Caco-2 (cell line): Measurements from ENCODE around the gene ALPK3. TPM values are rescaled to one million over a fixed set of nuclear protein-coding genes. Genes with fewer than 3 reads are reported as not detected.

Experiments
- BruUV-seq: library from RNA; stranded (reverse); fragments of 400-500 nt; replicated peaks from 2 replicates; lab custom pipeline; 2021; lab: Mats Ljungman, UMichigan
- CTCF ChIA-PET: fragments of 300-600 bp; sonication (Branson Sonifier 250); formaldehyde crosslinking; loops from one replicate; lab custom pipeline; 2022; ENCODE audit warnings: antibody characterized with exemption; lab: Charles Lee
- POLR2A ChIA-PET: fragments of 300-600 bp; sonication (Branson Sonifier 250); formaldehyde crosslinking; loops from one replicate; lab custom pipeline; 2022; ENCODE audit warnings: antibody characterized with exemption; lab: Charles Lee
- DNase-seq, 2 experiments: peaks; one replicate each; pipeline versions ENCODE4 v3.0.0 to v3.0.0-alpha.2; 2020 to 2022
- H3K27me3 ChIP-seq: replicated peaks from 2 replicates; pipeline ENCODE4 v1.6.0; 2011; ENCODE audit warnings: low read length; ENCODE audit not compliant: control insufficient read depth, insufficient read depth
- H3K36me3 ChIP-seq: 2 replicates; pipeline ENCODE4 v1.5.1; 2011; ENCODE audit warnings: low read length; ENCODE audit not compliant: control insufficient read depth, insufficient read depth
- H3K4me1 ChIP-seq: fragments of 250-450 bp; sonication (Bioruptor Pico); 2 replicates; pipeline ENCODE4 v1.5.1; 2020; ENCODE audit warnings: mild to moderate bottlenecking
- H3K4me3 ChIP-seq: 2 replicates; pipeline ENCODE4 v1.5.1; 2011; ENCODE audit warnings: low read depth, mild to moderate bottlenecking, control low read depth, low read length
- H3K9me3 ChIP-seq: fragments of 250-450 bp; sonication (Bioruptor Pico); 2 replicates; pipeline ENCODE4 v1.5.1; 2020; ENCODE audit warnings: mild to moderate bottlenecking, moderate library complexity
- H3K27ac Mint-ChIP-seq: one replicate; pipeline ENCODE4 v1.8.0; 2022; ENCODE audit warnings: mixed read lengths; ENCODE audit not compliant: unreplicated experiment
- H3K27me3 Mint-ChIP-seq: one replicate; pipeline ENCODE4 v1.8.0; 2022; ENCODE audit warnings: mixed read lengths; ENCODE audit not compliant: insufficient read depth, unreplicated experiment
- H3K36me3 Mint-ChIP-seq: one replicate; pipeline ENCODE4 v1.8.0; 2022; ENCODE audit warnings: mild to moderate bottlenecking, mixed read lengths; ENCODE audit not compliant: insufficient read depth, unreplicated experiment
- H3K4me1 Mint-ChIP-seq: one replicate; pipeline ENCODE4 v1.8.0; 2022; ENCODE audit warnings: low read depth, mixed read lengths; ENCODE audit not compliant: unreplicated experiment
- H3K4me3 Mint-ChIP-seq: one replicate; pipeline ENCODE4 v1.8.0; 2022; ENCODE audit warnings: mild to moderate bottlenecking, moderate library complexity, mixed read lengths; ENCODE audit not compliant: unreplicated experiment
- H3K9me3 Mint-ChIP-seq: one replicate; pipeline ENCODE4 v1.8.0; 2022; ENCODE audit warnings: mixed read lengths; ENCODE audit not compliant: unreplicated experiment
- intact Hi-C: fragments of 100-400 bp; cut with micrococcal nuclease; formaldehyde crosslinking; loops from one replicate; pipeline ENCODE4 v1.10.0; 2022; ENCODE audit not compliant: unreplicated experiment
- total RNA-seq: library from RNA; stranded (reverse); gene quantifications from 2 replicates; pipeline ENCODE4 v1.2.3, GENCODE V29; 2022
- TF ChIP-seq, protein P1 (sequence below), 2 experiments: fragments of 200-600 bp in 1 of 2; IDR thresholded peaks; 1 replicate in 1 of 2; 2 replicates in 1 of 2; pipeline versions ENCODE4 v1.5.1 to v1.8.0; 2011 to 2022; ENCODE audit warnings: antibody characterized with exemption in 1 of 2, control low read depth in 1 of 2, inconsistent platforms in 1 of 2, low read depth in 1 of 2, low read length in 1 of 2, mild to moderate bottlenecking in 1 of 2, moderate library complexity in 1 of 2; ENCODE audit not compliant: insufficient read depth in 1 of 2, severe bottlenecking in 1 of 2, unreplicated experiment in 1 of 2

The ALPK3 gene
- total RNA-seq, 1 experiment from 2014 or later, result 0.43 TPM

DNA sequence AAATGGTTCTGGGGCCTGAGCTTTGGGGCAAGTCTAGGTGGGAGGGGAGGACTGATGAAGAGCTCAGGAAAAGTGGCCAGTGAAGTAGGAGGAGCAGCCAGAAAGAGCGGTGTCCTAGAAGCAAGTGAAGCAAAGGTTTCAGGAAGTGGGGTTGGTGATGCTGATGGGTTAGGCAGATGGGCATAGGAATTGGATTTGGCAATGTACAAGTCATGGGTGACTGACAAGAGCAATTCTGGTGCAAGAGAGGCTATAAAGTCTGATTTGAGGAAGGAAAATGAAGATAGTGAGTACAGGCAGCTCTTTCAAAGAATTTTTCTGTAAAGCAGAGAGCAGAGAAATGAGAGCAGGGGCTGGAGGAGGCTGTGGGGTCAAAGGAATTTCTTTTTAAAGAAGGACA is 19.7 kb downstream of the ALPK3 start:
- BruUV-seq, result no TSS peak
- ChIA-PET POLR2A (no interaction called here), CTCF (no interaction called here)
- Histone ChIP-seq H3K36me3 (no peaks in the 10 kb centered on the region), H3K9me3 (no peaks in the 10 kb centered on the region), H3K27me3 (no peaks in the 10 kb centered on the region; the same call in 1 of the 2 replicates), H3K4me1 (no peaks in the 10 kb centered on the region), H3K4me3 (no peak overlapping the region)
- Mint-ChIP-seq H3K27me3 (peaks cover 5% of the 10 kb centered on the region), H3K4me1 (no peaks in the 10 kb centered on the region), H3K4me3 (no peak overlapping the region), H3K36me3 (no peaks in the 10 kb centered on the region), H3K27ac (no peak overlapping the region), H3K9me3 (no peaks in the 10 kb centered on the region)
- TF ChIP-seq, protein P1, sequence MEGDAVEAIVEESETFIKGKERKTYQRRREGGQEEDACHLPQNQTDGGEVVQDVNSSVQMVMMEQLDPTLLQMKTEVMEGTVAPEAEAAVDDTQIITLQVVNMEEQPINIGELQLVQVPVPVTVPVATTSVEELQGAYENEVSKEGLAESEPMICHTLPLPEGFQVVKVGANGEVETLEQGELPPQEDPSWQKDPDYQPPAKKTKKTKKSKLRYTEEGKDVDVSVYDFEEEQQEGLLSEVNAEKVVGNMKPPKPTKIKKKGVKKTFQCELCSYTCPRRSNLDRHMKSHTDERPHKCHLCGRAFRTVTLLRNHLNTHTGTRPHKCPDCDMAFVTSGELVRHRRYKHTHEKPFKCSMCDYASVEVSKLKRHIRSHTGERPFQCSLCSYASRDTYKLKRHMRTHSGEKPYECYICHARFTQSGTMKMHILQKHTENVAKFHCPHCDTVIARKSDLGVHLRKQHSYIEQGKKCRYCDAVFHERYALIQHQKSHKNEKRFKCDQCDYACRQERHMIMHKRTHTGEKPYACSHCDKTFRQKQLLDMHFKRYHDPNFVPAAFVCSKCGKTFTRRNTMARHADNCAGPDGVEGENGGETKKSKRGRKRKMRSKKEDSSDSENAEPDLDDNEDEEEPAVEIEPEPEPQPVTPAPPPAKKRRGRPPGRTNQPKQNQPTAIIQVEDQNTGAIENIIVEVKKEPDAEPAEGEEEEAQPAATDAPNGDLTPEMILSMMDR (IDR thresholded peaks at IDR 0.05; ENCODE audit: insufficient read depth in 1 of 2, low read depth in 1 of 2, low read length in 1 of 2, severe bottlenecking in 1 of 2, unreplicated experiment in 1 of 2), result no peak
- no peak for DNase-seq
- intact Hi-C loops, result no loop called here

DNA sequence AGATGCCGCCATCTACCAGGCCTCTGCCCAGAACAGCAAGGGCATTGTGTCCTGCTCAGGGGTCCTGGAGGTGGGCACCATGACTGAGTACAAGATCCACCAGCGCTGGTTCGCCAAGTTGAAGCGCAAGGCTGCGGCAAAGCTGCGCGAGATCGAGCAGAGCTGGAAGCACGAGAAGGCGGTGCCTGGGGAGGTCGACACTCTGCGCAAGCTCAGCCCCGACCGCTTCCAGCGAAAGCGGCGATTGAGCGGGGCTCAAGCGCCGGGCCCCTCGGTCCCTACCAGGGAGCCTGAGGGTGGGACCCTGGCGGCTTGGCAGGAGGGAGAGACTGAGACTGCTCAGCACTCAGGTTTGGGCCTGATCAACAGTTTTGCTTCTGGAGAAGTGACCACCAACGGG is 22.6 kb downstream of the ALPK3 start:
- Mint-ChIP-seq H3K27me3 (peaks cover 5% of the 10 kb centered on the region), H3K27ac (no peak overlapping the region), H3K4me1 (no peaks in the 10 kb centered on the region), H3K36me3 (no peaks in the 10 kb centered on the region), H3K9me3 (no peaks in the 10 kb centered on the region), H3K4me3 (no peak overlapping the region)
- H3K27me3 ChIP-seq, result no peaks in the 10 kb centered on the region; the same call in 1 of the 2 replicates
- no peaks in the 10 kb centered on the region for H3K9me3 ChIP-seq
- H3K4me3 ChIP-seq, result no peak overlapping the region
- CTCF ChIA-PET, result interaction anchor here (0.6 kb wide), 1 partner anchor 88 kb away, joined by 4 read pairs; no protein-coding TSS in a partner anchor
- H3K36me3 ChIP-seq, result no peaks in the 10 kb centered on the region
- POLR2A ChIA-PET, result no interaction called here
- intact Hi-C loops, result no loop called here
- TF ChIP-seq, protein P1 (IDR thresholded peaks at IDR 0.05; ENCODE audit: insufficient read depth in 1 of 2, low read depth in 1 of 2, low read length in 1 of 2, severe bottlenecking in 1 of 2, unreplicated experiment in 1 of 2), result no peak
- H3K4me1 ChIP-seq, result no peaks in the 10 kb centered on the region
- no TSS peak for BruUV-seq
- no peak for DNase-seq

DNA sequence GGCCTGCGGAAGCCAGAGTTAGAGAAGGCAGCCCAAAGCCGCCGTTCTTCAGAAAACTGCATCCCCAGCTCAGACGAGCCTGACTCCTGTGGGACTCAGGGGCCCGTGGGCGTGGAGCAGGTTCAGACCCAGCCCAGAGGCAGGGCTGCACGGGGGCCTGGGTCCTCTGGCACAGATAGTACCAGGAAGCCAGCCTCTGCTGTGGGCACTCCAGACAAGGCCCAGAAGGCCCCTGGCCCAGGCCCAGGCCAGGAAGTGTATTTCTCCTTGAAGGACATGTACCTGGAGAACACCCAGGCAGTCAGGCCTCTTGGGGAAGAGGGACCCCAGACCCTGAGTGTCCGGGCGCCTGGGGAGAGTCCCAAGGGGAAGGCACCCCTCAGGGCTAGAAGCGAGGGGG is 23.1 kb downstream of the ALPK3 start:
- H3K4me1 Mint-ChIP-seq, result no peaks in the 10 kb centered on the region
- H3K36me3 Mint-ChIP-seq, result no peaks in the 10 kb centered on the region
- H3K27ac Mint-ChIP-seq, result no peak overlapping the region
- ChIA-PET CTCF (no interaction called here), POLR2A (no interaction called here)
- no TSS peak for BruUV-seq
- H3K4me1 ChIP-seq, result no peaks in the 10 kb centered on the region
- TF ChIP-seq, protein P1 (IDR thresholded peaks at IDR 0.05; ENCODE audit: insufficient read depth in 1 of 2, low read depth in 1 of 2, low read length in 1 of 2, severe bottlenecking in 1 of 2, unreplicated experiment in 1 of 2), result no peak
- peaks cover 5% of the 10 kb centered on the region for H3K27me3 Mint-ChIP-seq
- H3K4me3 Mint-ChIP-seq, result no peak overlapping the region
- no peaks in the 10 kb centered on the region; the same call in 1 of the 2 replicates for H3K27me3 ChIP-seq
- no peaks in the 10 kb centered on the region for H3K9me3 ChIP-seq
- no peaks in the 10 kb centered on the region for H3K36me3 ChIP-seq
- intact Hi-C loops, result no loop called here
- H3K9me3 Mint-ChIP-seq, result no peaks in the 10 kb centered on the region
- DNase-seq, result no peak
- no peak overlapping the region for H3K4me3 ChIP-seq
